DND-41 (cell line): ENCODE results near the gene SGSM2.
A peak's percentile ranks its signal among the peaks of the same experiment; 100 is the strongest.

Experiments used
- ATAC-seq: fragments of 200-7000 bp; cut with Tn5 transposase; 3 replicates; pipeline ENCODE4 v1.9.1; 2021; ENCODE audit warnings: low read depth; ENCODE audit not compliant: insufficient read depth
- DNase-seq: peaks from one replicate; pipeline ENCODE4 v3.0.0-alpha.2; 2020
- H2AFZ ChIP-seq: 2 replicates; pipeline ENCODE4 v1.6.0; 2012; ENCODE audit warnings: low read depth, low read length
- H3K27ac ChIP-seq: 2 replicates; pipeline ENCODE4 v1.5.1; 2012; ENCODE audit warnings: low read length, inconsistent platforms
- H3K27me3 ChIP-seq: fragments of 200-600 bp; sonication (generic); 2 replicates; pipeline ENCODE4 v1.6.0; 2012; ENCODE audit warnings: low read length, mild to moderate bottlenecking, inconsistent platforms; ENCODE audit not compliant: insufficient read depth, poor library complexity
- H3K36me3 ChIP-seq: 2 replicates; pipeline ENCODE4 v1.5.1; 2012; ENCODE audit warnings: low read length, inconsistent platforms; ENCODE audit not compliant: insufficient read depth
- H3K4me1 ChIP-seq: 2 replicates; pipeline ENCODE4 v1.5.1; 2012; ENCODE audit warnings: mild to moderate bottlenecking, low read length; ENCODE audit not compliant: insufficient read depth
- H3K4me2 ChIP-seq: 2 replicates; pipeline ENCODE4 v1.6.0; 2012; ENCODE audit warnings: mild to moderate bottlenecking, moderate library complexity, low read length, inconsistent platforms; ENCODE audit not compliant: insufficient read depth
- H3K4me3 ChIP-seq, 2 experiments: fragments of 200-600 bp in 1 of 2; shearing (Covaris generic) in 1 of 2; 2 replicates each; pipeline ENCODE4 v1.5.1; 2012 to 2016; ENCODE audit warnings: inconsistent platforms in 2 of 2, low read length in 2 of 2, mild to moderate bottlenecking in 2 of 2, low read depth in 1 of 2, moderate library complexity in 1 of 2
- H3K79me2 ChIP-seq: 2 replicates; pipeline ENCODE4 v1.6.0; 2012; ENCODE audit warnings: low read length, inconsistent platforms; ENCODE audit not compliant: insufficient read depth
- H3K9ac ChIP-seq: 2 replicates; pipeline ENCODE4 v1.6.0; 2012; ENCODE audit warnings: low read depth, mild to moderate bottlenecking, inconsistent platforms, low read length, moderate library complexity
- H3K9me3 ChIP-seq: 2 replicates; pipeline ENCODE4 v1.5.1; 2012; ENCODE audit warnings: low read length, moderate library complexity, mild to moderate bottlenecking, inconsistent platforms; ENCODE audit not compliant: insufficient read depth, severe bottlenecking
- H4K20me1 ChIP-seq: 2 replicates; pipeline ENCODE4 v1.6.0; 2012; ENCODE audit warnings: low read length; ENCODE audit not compliant: insufficient read depth
- CTCF ChIP-seq: IDR thresholded peaks from 2 replicates; pipeline ENCODE4 v1.5.1; 2012; ENCODE audit warnings: borderline replicate concordance, low read length, moderate library complexity, mild to moderate bottlenecking; ENCODE audit not compliant: poor library complexity, severe bottlenecking; ENCODE audit errors: extremely low read depth
- EZH2 ChIP-seq: IDR thresholded peaks from 3 replicates; pipeline ENCODE4 v1.6.1; 2012; ENCODE audit warnings: borderline replicate concordance, low read depth, mild to moderate bottlenecking, moderate library complexity, low read length, inconsistent platforms; ENCODE audit not compliant: severe bottlenecking

SGSM2 gene

GRCh38 chr17:2302778-2303203 lies 34.5 kb upstream of the SGSM2 start:
- H3K27ac ChIP-seq: peak overlapping the region; percentile 85
- H3K9ac ChIP-seq: peak overlapping the region; percentile 91
- ATAC-seq (peak; percentile 1; the same call in 2 of the 3 replicates), DNase-seq (no peak)
- TF ChIP-seq EZH2 (no peak), CTCF (no peak)
- H3K36me3 ChIP-seq: peaks cover 35% of the 10 kb centered on the region
- H4K20me1 ChIP-seq: peaks cover 26% of the 10 kb centered on the region
- peaks cover 49% of the 10 kb centered on the region for H3K4me1 ChIP-seq
- H3K27me3 ChIP-seq: no peaks in the 10 kb centered on the region
- no peaks in the 10 kb centered on the region for H3K9me3 ChIP-seq
- peak overlapping the region; percentile 91 for H3K4me2 ChIP-seq
- peak overlapping the region; percentile 93 for H2AFZ ChIP-seq
- peaks cover 85% of the 10 kb centered on the region for H3K79me2 ChIP-seq
- peak overlapping the region; percentile 98 to 99 for H3K4me3 ChIP-seq

- TF ChIP-seq CTCF (no peak), EZH2 (no peak)
These were observed 33.8 kb upstream of the SGSM2 start, which contains the start of the genes SMG6 and SRR for GRCh38 chr17:2303204-2304188. TSS of gene SMG6 (minus strand) at chr17:2303785. CDS start at chr17:2303720, 65 bp downstream. TSS of gene SRR (plus strand) at chr17:2303950. CDS start at chr17:2315561, 11,611 bp downstream.

GRCh38 chr17:2304931-2305330 lies 32.4 kb upstream of the SGSM2 start:
- peaks cover 19% of the 10 kb centered on the region for H4K20me1 ChIP-seq
- H3K4me3 ChIP-seq: peak overlapping the region in 1 of 2 experiments; percentile 98; a peak in 1 of 4 replicates
- H3K9ac ChIP-seq: peak overlapping the region; percentile 91; the same call in 1 of the 2 replicates
- peak overlapping the region; percentile 87; the same call in 1 of the 2 replicates for H3K4me2 ChIP-seq
- H3K79me2 ChIP-seq: peaks cover 68% of the 10 kb centered on the region
- H3K4me1 ChIP-seq: peaks cover 44% of the 10 kb centered on the region
- H3K36me3 ChIP-seq: peaks cover 20% of the 10 kb centered on the region
- no peak overlapping the region for H3K27ac ChIP-seq
- no peak overlapping the region for H2AFZ ChIP-seq
- ATAC-seq (no peak), DNase-seq (no peak)
- no peaks in the 10 kb centered on the region for H3K9me3 ChIP-seq
- H3K27me3 ChIP-seq: no peaks in the 10 kb centered on the region
- TF ChIP-seq CTCF (no peak), EZH2 (no peak)

More at GRCh38 chr17:2303204-2304188, 33.8 kb upstream of the SGSM2 start, which contains the start of the genes SMG6 and SRR:
- Histone ChIP-seq H3K9me3 (no peaks in the 10 kb centered on the region), H3K9ac (peak within 1 kb of the TSS; percentile 91), H3K27me3 (no peaks in the 10 kb centered on the region), H3K4me1 (peaks cover 49% of the 10 kb centered on the region), H3K36me3 (peaks cover 30% of the 10 kb centered on the region), H3K4me2 (peak within 1 kb of the TSS; percentile 91), H3K79me2 (peaks cover 82% of the 10 kb centered on the region), H4K20me1 (peaks cover 26% of the 10 kb centered on the region), H3K4me3 (peak within 1 kb of the TSS; percentile 98 to 99), H2AFZ (peak within 1 kb of the TSS; percentile 100), H3K27ac (peak within 1 kb of the TSS; percentile 98)
- ATAC-seq: peak; percentile 88
- DNase-seq: peak; percentile 95
